OCI-LY7 (cell line): Measurements from ENCODE around the gene CENPX.

Experiments
- CTCF ChIP-seq: fragments of 200-600 bp; sonication (generic); conservative IDR thresholded peaks from 2 replicates; pipeline ENCODE4 v1.5.1; 2014; ENCODE audit warnings: mild to moderate bottlenecking, antibody characterized with exemption, low read length, moderate library complexity, mixed read lengths
- EZH2phosphoT487 ChIP-seq: fragments of 200-600 bp; sonication (generic); IDR thresholded peaks from 2 replicates; pipeline ENCODE4 v1.6.1; 2018; ENCODE audit warnings: low read depth, borderline replicate concordance, mild to moderate bottlenecking, mixed run types, antibody characterized with exemption, low read length, moderate library complexity, mixed read lengths

- TF ChIP-seq CTCF, result no peak
- TF ChIP-seq EZH2phosphoT487, result no peak
Measured at GRCh38 chr17:82007495-82008257, 15.0 kb downstream of the CENPX start.
